K562 (cell line): ENCODE measurements around the gene ZNF692. TPM values are rescaled to one million over a fixed set of nuclear protein-coding genes. Genes with fewer than 3 reads are reported as not detected.
A peak's percentile ranks its signal among the peaks of the same experiment; 100 is the strongest.

ENCODE experiments used
- ATAC-seq: fragments of 200-7000 bp; cut with Tn5 transposase; 3 replicates; pipeline ENCODE4 v1.9.1; 2020; ENCODE audit warnings: moderate library complexity
- BruUV-seq: library from RNA; stranded (reverse); fragments of 400-500 nt; replicated peaks from 2 replicates; lab custom pipeline; 2021; lab: Mats Ljungman, UMichigan
- CTCF ChIA-PET: fragments of 300-600 bp; formaldehyde crosslinking; extraction: SDS; loops from one replicate; lab custom pipeline; 2021; ENCODE audit warnings: low intra/inter-chr PET ratio; lab: Yijun Ruan, JAX
- POLR2A ChIA-PET: fragments of 300-600, 350-650 bp; sonication (Branson Sonifier 250); formaldehyde crosslinking; extraction: SDS; loops from one replicate; lab custom pipeline; 2021; ENCODE audit warnings: antibody characterized with exemption, inconsistent platforms; lab: Yijun Ruan, JAX
- DNase-seq, 4 experiments: peaks; one replicate each; pipeline versions ENCODE4 v3.0.0 to v3.0.0-alpha.2; 2011 to 2018; ENCODE audit warnings: low spot score in 3 of 4, mixed read lengths in 3 of 4; ENCODE audit errors: extremely low read depth in 1 of 4
- FAIRE-seq: peaks from 2 replicates; lab custom pipeline; 2011; peaks lifted over from hg19 to GRCh38; lab: Jason Lieb, UNC
- H2AFZ ChIP-seq: 2 replicates; pipeline ENCODE4 v1.6.0; 2011; ENCODE audit warnings: low read depth, low read length, control low read depth, inconsistent platforms
- H3K27ac ChIP-seq: fragments of 200-600 bp; 3 replicates; pipeline ENCODE4 v1.8.0; 2011; ENCODE audit warnings: low read depth, mild to moderate bottlenecking, control low read depth, inconsistent platforms, low read length, moderate library complexity, mixed read lengths; ENCODE audit errors: extremely low read depth
- H3K27me3 ChIP-seq, 2 experiments: fragments of 300-600 bp in 1 of 2; 2 replicates in 1 of 2; 3 replicates in 1 of 2; pipeline versions ENCODE4 v1.6.0 to v1.8.0; 2011; ENCODE audit warnings: inconsistent platforms in 2 of 2, low read length in 2 of 2, mild to moderate bottlenecking in 1 of 2, mixed read lengths in 1 of 2, moderate library complexity in 1 of 2; ENCODE audit not compliant: control insufficient read depth in 2 of 2, insufficient read depth in 2 of 2
- H3K36me3 ChIP-seq: fragments of 300-600 bp; 3 replicates; pipeline ENCODE4 v1.8.0; 2011; ENCODE audit warnings: mild to moderate bottlenecking, low read length, inconsistent platforms; ENCODE audit not compliant: control insufficient read depth, insufficient read depth
- H3K4me1 ChIP-seq, 2 experiments: fragments of 200-600 bp in 1 of 2; replicated peaks in 1 of 2; 2 replicates in 1 of 2; 3 replicates in 1 of 2; pipeline versions ENCODE4 v1.5.1 to v1.8.0; 2011; ENCODE audit warnings: inconsistent platforms in 2 of 2, low read length in 2 of 2, mild to moderate bottlenecking in 1 of 2, mixed read lengths in 1 of 2, moderate library complexity in 1 of 2; ENCODE audit not compliant: control insufficient read depth in 2 of 2, insufficient read depth in 2 of 2
- H3K4me2 ChIP-seq: 2 replicates; pipeline ENCODE4 v1.6.1; 2011; ENCODE audit warnings: low read length, control low read depth, inconsistent platforms, mixed read lengths; ENCODE audit not compliant: insufficient read depth
- H3K4me3 ChIP-seq: fragments of 200-600 bp; sonication (generic), shearing (Covaris generic); 2 replicates; pipeline ENCODE4 v1.5.1; 2016; ENCODE audit warnings: control low read depth, inconsistent platforms
- H3K79me2 ChIP-seq: fragments of 200-600 bp; 3 replicates; pipeline ENCODE4 v1.8.0; 2011; ENCODE audit warnings: low read length, inconsistent platforms; ENCODE audit not compliant: control insufficient read depth, insufficient read depth
- H3K9ac ChIP-seq, 2 experiments: 2 replicates each; pipeline versions ENCODE4 v1.6.0 to v1.6.1; 2011; ENCODE audit warnings: low read depth in 2 of 2, low read length in 2 of 2, control low read depth in 1 of 2, inconsistent platforms in 1 of 2, mild to moderate bottlenecking in 1 of 2, mixed read lengths in 1 of 2; ENCODE audit not compliant: insufficient read depth in 1 of 2
- H3K9me1 ChIP-seq: one replicate; pipeline ENCODE4 v1.6.0; 2011; ENCODE audit warnings: inconsistent platforms, mild to moderate bottlenecking, low read length, moderate library complexity; ENCODE audit not compliant: control insufficient read depth, insufficient read depth
- H3K9me3 ChIP-seq: replicated peaks from 2 replicates; pipeline ENCODE4 v1.5.1; 2011; ENCODE audit warnings: low read depth, low read length, inconsistent platforms; ENCODE audit not compliant: control insufficient read depth, insufficient read depth
- H4K20me1 ChIP-seq: replicated peaks from 2 replicates; pipeline ENCODE4 v1.6.1; 2011; ENCODE audit warnings: low read length, inconsistent platforms, mixed read lengths; ENCODE audit not compliant: control insufficient read depth, insufficient read depth
- BCOR ChIP-seq: fragments of 450-650 bp; IDR thresholded peaks from 2 replicates; pipeline ENCODE4 v1.6.1; 2016
- CBFA2T3 ChIP-seq: fragments of 450-650 bp; IDR thresholded peaks from 2 replicates; pipeline ENCODE4 v1.6.1; 2017
- FOXA1 ChIP-seq: fragments of 450-650 bp; IDR thresholded peaks from 2 replicates; pipeline ENCODE4 v1.6.1; 2016; ENCODE audit warnings: mild to moderate bottlenecking, borderline replicate concordance
- KDM1A ChIP-seq, 2 experiments: fragments of 450-650 bp; IDR thresholded peaks; 2 replicates each; pipeline ENCODE4 v1.6.1; 2016; ENCODE audit warnings: mild to moderate bottlenecking in 2 of 2
- MIER1 ChIP-seq: fragments of 450-650 bp; IDR thresholded peaks from 2 replicates; pipeline ENCODE4 v1.6.1; 2016; ENCODE audit warnings: antibody characterized with exemption, mild to moderate bottlenecking, low read depth
- SETDB1 ChIP-seq: IDR thresholded peaks from one replicate; pipeline ENCODE4 v1.6.1; 2012; ENCODE audit warnings: low read length, control low read depth, inconsistent platforms
- ZNF140 ChIP-seq: fragments of 250-450 bp; sonication (Bioruptor Pico); IDR thresholded peaks from 2 replicates; pipeline ENCODE4 v1.8.0; 2021; ENCODE audit warnings: moderate library complexity, mild to moderate bottlenecking, inconsistent platforms
- ZNF586 ChIP-seq: fragments of 450-650 bp; formaldehyde crosslinking; conservative IDR thresholded peaks from 2 replicates; pipeline ENCODE4 v1.4.0; 2020; ENCODE audit warnings: mild to moderate bottlenecking, moderate library complexity
- WGBS: fragments of 100-300 bp; shearing (Covaris generic); methylation state at CpG from one replicate; pipeline ENCODE4 v1.1.6; 2016; ENCODE audit warnings: low coverage, mixed read lengths; ENCODE audit not compliant: insufficient coverage; ENCODE audit errors: missing lambda C conversion rate; 5-methylcytosine and 5-hydroxymethylcytosine counted together
- in situ Hi-C: fragments of 300-500 bp; cut with MboI; formaldehyde crosslinking; loops from 4 replicates; pipeline ENCODE4 v1.15.0; 2018; ENCODE audit warnings: inconsistent platforms, mixed read lengths
- intact Hi-C: fragments of 100-400 bp; cut with micrococcal nuclease; formaldehyde crosslinking; loops from 2 replicates; pipeline ENCODE4 v1.14.2; 2022
- polyA plus RNA-seq, 8 experiments: library from polyadenylated mRNA; depleted of rRNA in 4 of 8; stranded (reverse) in 5 of 8; unstranded in 3 of 8; fragments of >200 nt; fragmentation: Nextera tagmentation in 2 of 8; fragmentation: Illumina TruSeq in 1 of 8; extraction: Ambion mirVana in 2 of 8; extraction: Trizol in 1 of 8; gene quantifications; 2 replicates each; pipeline versions ENCODE4 v1.2.1 to v1.2.3, GENCODE V29; 2011 to 2014; ENCODE audit warnings: inconsistent platforms in 1 of 8, missing spikeins in 1 of 8
- total RNA-seq, 7 experiments: library from RNA; depleted of rRNA in 6 of 7; stranded (reverse); fragments of >200 nt in 6 of 7; fragmentation: Illumina TruSeq in 2 of 7; extraction: Trizol in 2 of 7; gene quantifications; 2 replicates each; pipeline versions ENCODE4 v1.2.1 to v1.2.3, GENCODE V29; 2011 to 2021; ENCODE audit warnings: low replicate concordance in 1 of 7
- TF ChIP-seq, protein P1 (sequence below): fragments of 250-450 bp; sonication (Bioruptor Pico); IDR thresholded peaks from 2 replicates; pipeline ENCODE4 v1.8.0; 2021; ENCODE audit warnings: borderline replicate concordance, mild to moderate bottlenecking, moderate library complexity; ENCODE audit not compliant: poor library complexity, severe bottlenecking
- TF ChIP-seq, protein P2 (sequence below), 2 experiments: IDR thresholded peaks in 1 of 2; conservative IDR thresholded peaks in 1 of 2; 2 replicates each; pipeline ENCODE4 v1.6.1; 2016; ENCODE audit warnings: low read depth in 2 of 2, mild to moderate bottlenecking in 1 of 2, missing compliant biosample characterization in 1 of 2, missing genetic modification characterization in 1 of 2, moderate library complexity in 1 of 2
- TF ChIP-seq, protein P3 (sequence below): sonication (generic); formaldehyde crosslinking; IDR thresholded peaks from 2 replicates; pipeline ENCODE4 v1.8.1; 2023; ENCODE audit warnings: missing genetic modification reagents, mild to moderate bottlenecking, borderline replicate concordance

Gene ZNF692
- total and polyA plus RNA-seq, 9 of the 15 experiments (the other 6 are each of a cell fraction or from before 2014, with no cell fraction given): 8.4 to 143 (median 55.9) TPM

DNA sequence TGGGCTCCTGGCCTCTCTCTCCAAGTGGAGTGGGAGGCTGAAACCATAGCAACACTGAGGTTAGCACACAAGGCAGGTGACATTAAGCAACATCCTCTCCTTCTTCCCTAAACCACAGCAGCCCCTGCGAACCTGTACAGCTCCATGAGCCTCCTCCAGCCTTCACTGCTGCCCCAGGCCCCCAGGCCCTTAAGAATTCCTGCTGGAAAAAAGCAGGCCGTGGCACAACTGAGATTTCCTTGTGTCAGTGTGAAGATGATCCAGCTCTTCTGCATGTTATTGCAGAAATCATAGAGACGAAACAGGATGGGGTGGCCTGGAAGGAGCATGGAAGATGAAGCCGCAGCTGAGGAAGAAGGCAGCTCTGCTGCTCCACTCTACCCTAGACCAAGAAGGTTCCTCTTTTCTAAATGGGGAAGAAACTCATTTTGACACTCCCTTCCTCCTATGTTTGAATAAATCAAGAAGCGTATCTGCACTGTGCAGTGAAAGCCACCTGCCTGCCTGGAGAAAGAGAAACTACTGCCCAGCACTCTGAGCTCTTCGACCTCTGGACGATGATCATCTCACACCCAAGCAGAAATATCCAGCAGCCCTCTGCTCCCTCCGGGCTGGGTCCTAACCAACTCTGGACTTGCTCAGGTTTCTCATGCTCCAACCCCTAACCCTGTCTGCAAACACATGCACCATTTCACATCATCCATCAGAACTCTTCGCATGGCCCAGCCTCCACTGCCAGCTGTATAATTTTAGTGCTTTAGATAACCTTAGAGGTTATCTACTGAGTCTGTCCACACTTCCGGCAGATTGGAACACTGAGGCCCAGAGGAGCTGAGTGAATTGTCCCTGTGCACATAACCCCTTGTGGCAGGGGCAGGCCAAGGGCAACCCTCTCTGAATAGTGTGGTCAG, 53.9 kb downstream of the ZNF692 start:
- no TSS peak for BruUV-seq
- TF ChIP-seq BCOR: no peak
- TF ChIP-seq ZNF586 (CRISPR knock-in tag): no peak
- no peak for TF ChIP-seq SETDB1
- TF ChIP-seq CBFA2T3: peak; percentile 38
- TF ChIP-seq, protein P1, sequence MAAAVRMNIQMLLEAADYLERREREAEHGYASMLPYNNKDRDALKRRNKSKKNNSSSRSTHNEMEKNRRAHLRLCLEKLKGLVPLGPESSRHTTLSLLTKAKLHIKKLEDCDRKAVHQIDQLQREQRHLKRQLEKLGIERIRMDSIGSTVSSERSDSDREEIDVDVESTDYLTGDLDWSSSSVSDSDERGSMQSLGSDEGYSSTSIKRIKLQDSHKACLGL (CRISPR knock-in tag): no peak
- no peak for TF ChIP-seq FOXA1
- no peak for TF ChIP-seq MIER1
- TF ChIP-seq ZNF140: no peak
- TF ChIP-seq, protein P2, sequence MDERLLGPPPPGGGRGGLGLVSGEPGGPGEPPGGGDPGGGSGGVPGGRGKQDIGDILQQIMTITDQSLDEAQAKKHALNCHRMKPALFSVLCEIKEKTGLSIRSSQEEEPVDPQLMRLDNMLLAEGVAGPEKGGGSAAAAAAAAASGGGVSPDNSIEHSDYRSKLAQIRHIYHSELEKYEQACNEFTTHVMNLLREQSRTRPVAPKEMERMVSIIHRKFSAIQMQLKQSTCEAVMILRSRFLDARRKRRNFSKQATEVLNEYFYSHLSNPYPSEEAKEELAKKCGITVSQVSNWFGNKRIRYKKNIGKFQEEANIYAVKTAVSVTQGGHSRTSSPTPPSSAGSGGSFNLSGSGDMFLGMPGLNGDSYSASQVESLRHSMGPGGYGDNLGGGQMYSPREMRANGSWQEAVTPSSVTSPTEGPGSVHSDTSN (CRISPR knock-in tag; IDR thresholded peaks at IDR 0.05; ENCODE audit: low read depth): no peak
- TF ChIP-seq, protein P2 (tag; conservative IDR thresholded peaks at IDR 0.05; ENCODE audit: low read depth): 0 out of 2 replicates have a peak, but pooled peaks have one; percentile 11
- TF ChIP-seq, protein P3, sequence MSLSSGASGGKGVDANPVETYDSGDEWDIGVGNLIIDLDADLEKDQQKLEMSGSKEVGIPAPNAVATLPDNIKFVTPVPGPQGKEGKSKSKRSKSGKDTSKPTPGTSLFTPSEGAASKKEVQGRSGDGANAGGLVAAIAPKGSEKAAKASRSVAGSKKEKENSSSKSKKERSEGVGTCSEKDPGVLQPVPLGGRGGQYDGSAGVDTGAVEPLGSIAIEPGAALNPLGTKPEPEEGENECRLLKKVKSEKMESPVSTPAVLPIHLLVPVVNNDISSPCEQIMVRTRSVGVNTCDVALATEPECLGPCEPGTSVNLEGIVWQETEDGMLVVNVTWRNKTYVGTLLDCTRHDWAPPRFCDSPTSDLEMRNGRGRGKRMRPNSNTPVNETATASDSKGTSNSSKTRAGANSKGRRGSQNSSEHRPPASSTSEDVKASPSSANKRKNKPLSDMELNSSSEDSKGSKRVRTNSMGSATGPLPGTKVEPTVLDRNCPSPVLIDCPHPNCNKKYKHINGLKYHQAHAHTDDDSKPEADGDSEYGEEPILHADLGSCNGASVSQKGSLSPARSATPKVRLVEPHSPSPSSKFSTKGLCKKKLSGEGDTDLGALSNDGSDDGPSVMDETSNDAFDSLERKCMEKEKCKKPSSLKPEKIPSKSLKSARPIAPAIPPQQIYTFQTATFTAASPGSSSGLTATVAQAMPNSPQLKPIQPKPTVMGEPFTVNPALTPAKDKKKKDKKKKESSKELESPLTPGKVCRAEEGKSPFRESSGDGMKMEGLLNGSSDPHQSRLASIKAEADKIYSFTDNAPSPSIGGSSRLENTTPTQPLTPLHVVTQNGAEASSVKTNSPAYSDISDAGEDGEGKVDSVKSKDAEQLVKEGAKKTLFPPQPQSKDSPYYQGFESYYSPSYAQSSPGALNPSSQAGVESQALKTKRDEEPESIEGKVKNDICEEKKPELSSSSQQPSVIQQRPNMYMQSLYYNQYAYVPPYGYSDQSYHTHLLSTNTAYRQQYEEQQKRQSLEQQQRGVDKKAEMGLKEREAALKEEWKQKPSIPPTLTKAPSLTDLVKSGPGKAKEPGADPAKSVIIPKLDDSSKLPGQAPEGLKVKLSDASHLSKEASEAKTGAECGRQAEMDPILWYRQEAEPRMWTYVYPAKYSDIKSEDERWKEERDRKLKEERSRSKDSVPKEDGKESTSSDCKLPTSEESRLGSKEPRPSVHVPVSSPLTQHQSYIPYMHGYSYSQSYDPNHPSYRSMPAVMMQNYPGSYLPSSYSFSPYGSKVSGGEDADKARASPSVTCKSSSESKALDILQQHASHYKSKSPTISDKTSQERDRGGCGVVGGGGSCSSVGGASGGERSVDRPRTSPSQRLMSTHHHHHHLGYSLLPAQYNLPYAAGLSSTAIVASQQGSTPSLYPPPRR (CRISPR knock-in tag): no peak
- no peak for TF ChIP-seq KDM1A (IDR thresholded peaks at IDR 0.05)

More for the DNA sequence above, 53.9 kb downstream of the ZNF692 start:
- H3K9ac ChIP-seq: no peak overlapping the region; a peak in 1 of 4 replicates
- H3K79me2 ChIP-seq: no peaks in the 10 kb centered on the region
- H3K4me1 ChIP-seq: peaks cover 10 to 11% of the 10 kb centered on the region in 2 experiments; a peak in 2 of 5 replicates
- H3K36me3 ChIP-seq: no peaks in the 10 kb centered on the region
- POLR2A ChIA-PET: interaction anchor here (0.8 to 1.8 kb wide), 4 partner anchors 9 to 36 kb away, joined by 3 to 5 read pairs (median 3); no protein-coding TSS in a partner anchor
- ATAC-seq (peak; percentile 37), FAIRE-seq (no peak), DNase-seq (peak in 1 of 4 experiments; percentile 5)
- H3K4me3 ChIP-seq: no peak overlapping the region
- no peaks in the 10 kb centered on the region; the same call in 1 of the 2 replicates for H4K20me1 ChIP-seq
- WGBS: under 1% methylated on average over 10 of the region's 10 CpGs
- H3K27me3 ChIP-seq: peaks cover 7 to 20% of the 10 kb centered on the region in 2 experiments; a peak in 4 of 5 replicates
- CTCF ChIA-PET: interaction anchor here (0.5 to 3.0 kb wide), 3 partner anchors 397 to 401 kb away, joined by 3 to 39 read pairs (median 3); no protein-coding TSS in a partner anchor
- intact Hi-C loops: loop anchor here (5.0 kb wide), 3 partner anchors 48 to 973 kb away; partner anchors contain the start of gene LYPD8
- in situ Hi-C loops: no loop called here
- no peak overlapping the region for H3K27ac ChIP-seq
- H3K9me1 ChIP-seq: no peaks in the 10 kb centered on the region
- peak overlapping the region; percentile 6; the same call in 1 of the 2 replicates for H3K4me2 ChIP-seq
- no peaks in the 10 kb centered on the region; the same call in 1 of the 2 replicates for H3K9me3 ChIP-seq
- no peak overlapping the region for H2AFZ ChIP-seq
